ENCODE results near the gene TRIP6.

TRIP6 gene

GRCh38 chr7:100826514-100827329, 40.5 kb upstream of the TRIP6 start:
- no peaks in the 10 kb centered on the region for H3K4me1 ChIP-seq
- H3K36me3 ChIP-seq = no peaks in the 10 kb centered on the region
- H3K27me3 ChIP-seq = peaks cover 68% of the 10 kb centered on the region
- no peak for DNase-seq
- TF ChIP-seq CTCF (IDR thresholded peaks at IDR 0.05; ENCODE audit: low read depth, low read length) = no peak
- H3K9me3 ChIP-seq = no peaks in the 10 kb centered on the region
- H3K4me3 ChIP-seq (ENCODE audit: low read depth, low read length) = peak overlapping the region; percentile 23; the same call in 1 of the 2 replicates

DNA sequence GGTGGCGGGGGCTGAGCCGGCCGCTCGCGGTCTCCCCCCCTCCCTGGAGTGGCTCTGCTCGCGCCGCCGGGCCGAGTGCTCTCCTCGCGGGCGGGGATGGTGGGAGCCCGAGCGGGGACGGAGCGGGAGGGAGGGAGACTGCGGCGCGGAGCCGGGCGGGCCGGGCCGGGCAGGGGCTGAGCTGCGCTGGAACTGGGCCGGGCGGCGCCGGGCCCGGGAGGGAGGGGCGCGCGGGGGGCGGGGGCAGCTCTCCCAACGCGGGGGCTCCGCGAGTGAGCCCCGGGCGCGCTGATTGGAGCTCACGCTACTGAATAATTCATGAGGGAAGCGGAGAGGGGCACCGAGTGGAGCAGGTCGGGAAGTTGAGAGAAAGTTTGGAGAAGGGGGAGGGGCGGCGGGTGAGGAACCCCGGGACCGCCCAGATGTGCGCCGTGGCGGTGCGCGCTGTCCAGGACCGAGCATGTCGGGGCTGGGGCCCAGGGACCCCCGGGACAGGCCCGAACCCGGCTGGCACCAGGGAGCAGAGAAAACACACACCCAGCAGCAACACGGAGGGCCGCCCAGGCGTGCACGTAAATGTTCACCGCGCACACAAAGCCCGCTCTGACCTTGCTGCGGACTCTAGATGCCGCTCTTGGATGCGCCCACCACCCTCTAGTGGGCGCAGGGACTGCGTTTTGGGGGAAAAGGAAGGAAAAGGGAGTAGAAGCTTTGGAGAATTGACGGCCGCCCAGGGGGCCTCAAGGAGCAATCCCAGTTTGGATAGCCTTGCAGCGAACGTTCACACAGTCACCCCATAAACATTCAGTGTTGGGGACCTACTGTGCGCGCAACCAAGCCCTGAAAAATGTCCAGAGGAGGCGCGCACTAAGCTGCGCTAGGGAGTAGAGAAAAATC, 39.6 kb upstream of the TRIP6 start, which contains the start of gene EPHB4:
TSS of gene EPHB4 (minus strand) at position 194 of the 897 bp plus-strand sequence. CDS start 493 bp downstream, outside the sequence.
- Histone ChIP-seq H3K9me3 (no peaks in the 10 kb centered on the region), H3K36me3 (no peaks in the 10 kb centered on the region), H3K4me3 (ENCODE audit: low read depth, low read length) (peak within 1 kb of the TSS; percentile 51), H3K27me3 (peaks cover 68% of the 10 kb centered on the region), H3K4me1 (no peaks in the 10 kb centered on the region)
- peak; percentile 39 for TF ChIP-seq CTCF (IDR thresholded peaks at IDR 0.05; ENCODE audit: low read depth, low read length)
- DNase-seq = peak; percentile 59

DNA sequence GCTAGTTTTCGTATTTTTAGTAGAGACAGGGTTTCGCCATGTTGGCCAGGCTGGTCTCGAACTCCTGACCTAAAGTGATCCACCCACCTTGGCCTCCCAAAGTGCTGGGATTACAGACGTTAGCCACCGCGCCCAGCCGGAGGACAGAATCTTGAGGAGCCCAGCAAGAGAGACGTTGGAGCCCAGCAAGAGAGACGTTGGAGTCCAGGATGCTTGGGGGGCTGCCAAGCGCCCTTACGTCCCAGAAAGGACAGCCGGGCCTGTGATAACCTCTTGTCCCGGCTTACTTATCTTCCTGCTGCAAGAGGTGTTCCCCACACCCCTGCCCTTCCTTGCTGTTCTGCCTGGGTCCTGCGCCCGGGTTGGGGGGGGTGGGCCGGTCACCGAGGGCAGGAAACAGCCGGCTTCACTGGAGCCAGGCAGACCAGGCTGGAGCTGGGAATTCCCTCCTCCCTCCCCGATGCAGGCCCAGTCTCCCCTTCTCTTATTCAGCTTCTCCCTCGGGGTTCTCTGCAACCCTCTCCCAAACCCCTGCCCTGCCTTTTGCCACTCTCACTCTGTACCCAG, 38.0 kb upstream of the TRIP6 start:
- Histone ChIP-seq H3K4me3 (ENCODE audit: low read depth, low read length) (no peak overlapping the region), H3K9me3 (no peaks in the 10 kb centered on the region), H3K4me1 (no peaks in the 10 kb centered on the region), H3K36me3 (no peaks in the 10 kb centered on the region), H3K27me3 (peaks cover 68% of the 10 kb centered on the region)
- no peak for TF ChIP-seq CTCF (IDR thresholded peaks at IDR 0.05; ENCODE audit: low read depth, low read length)
- DNase-seq = no peak

GRCh38 chr7:100830396-100830795, 36.8 kb upstream of the TRIP6 start:
- no peak overlapping the region for H3K4me3 ChIP-seq (ENCODE audit: low read depth, low read length)
- DNase-seq = no peak
- peaks cover 56% of the 10 kb centered on the region for H3K27me3 ChIP-seq
- H3K4me1 ChIP-seq = no peaks in the 10 kb centered on the region
- no peak for TF ChIP-seq CTCF (IDR thresholded peaks at IDR 0.05; ENCODE audit: low read depth, low read length)
- no peaks in the 10 kb centered on the region for H3K36me3 ChIP-seq
- H3K9me3 ChIP-seq = no peaks in the 10 kb centered on the region

DNA sequence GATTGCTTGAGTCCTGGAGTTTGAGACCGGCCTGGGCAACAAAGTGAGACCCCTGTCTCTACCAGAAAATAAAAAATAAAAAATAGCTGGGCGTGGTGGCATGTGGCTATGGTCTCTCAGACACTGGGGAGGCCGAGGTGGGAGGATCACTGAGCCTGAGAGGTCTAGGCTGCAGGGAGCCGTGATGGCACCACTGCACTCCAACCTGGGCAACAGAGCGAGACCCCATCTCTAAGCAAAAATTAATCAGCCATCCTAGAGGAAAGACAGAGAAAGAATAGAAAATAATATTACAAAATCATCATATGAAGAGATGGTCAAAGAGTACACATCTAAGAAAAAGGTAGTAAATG, 34.9 kb upstream of the TRIP6 start:
- no peak for TF ChIP-seq CTCF (IDR thresholded peaks at IDR 0.05; ENCODE audit: low read depth, low read length)
- Histone ChIP-seq H3K27me3 (peaks cover 38% of the 10 kb centered on the region), H3K9me3 (no peaks in the 10 kb centered on the region), H3K4me1 (no peaks in the 10 kb centered on the region), H3K36me3 (no peaks in the 10 kb centered on the region), H3K4me3 (ENCODE audit: low read depth, low read length) (no peak overlapping the region)
- DNase-seq = no peak

Measured in BE2C (cell line).